ENCODE data around the gene KDM5C.

GRCh38 chrX:53156207-53156596 is 68.8 kb downstream of the KDM5C start:
- TF ChIP-seq EP300 (IDR thresholded peaks at IDR 0.05; ENCODE audit: borderline replicate concordance in 1 of 2, low read depth in 2 of 2, low read length in 2 of 2) (no peak), CTCF (IDR thresholded peaks at IDR 0.05; ENCODE audit: control extremely low read depth in 1 of 3, insufficient read depth in 1 of 3, low read depth in 1 of 3, low read length in 3 of 3) (no peak), RBBP5 (IDR thresholded peaks at IDR 0.05; ENCODE audit: borderline replicate concordance, low read depth, low read length) (no peak), JUND (IDR thresholded peaks at IDR 0.05; ENCODE audit: low read length) (no peak), CHD2 (IDR thresholded peaks at IDR 0.05; ENCODE audit: low read length) (no peak), JUN (IDR thresholded peaks at IDR 0.05; ENCODE audit: low read depth, low read length) (no peak)

Measured in H1 (cell line).